Spleen (tissue), 11 donors: ENCODE results near the gene SLC37A2. TPM values are rescaled to one million over a fixed set of nuclear protein-coding genes. Genes with fewer than 3 reads are reported as not detected.

Experiments used
- DNase-seq: peaks from one replicate; pipeline ENCODE4 v3.0.0-alpha.2; 2020
- H3K27ac ChIP-seq, 8 donors: fragments of 200-600 bp; sonication (generic) in 7 of 8; 1 replicate in 4 of 8; 2 replicates in 4 of 8; pipeline versions ENCODE4 v1.5.0 to v1.8.0; 2016 to 2021; ENCODE audit warnings: inconsistent platforms in 4 of 8, mild to moderate bottlenecking in 4 of 8, moderate library complexity in 1 of 8
- H3K27me3 ChIP-seq, 7 donors: fragments of 200-600 bp; sonication (generic) in 6 of 7; replicated peaks in 1 of 7; 1 replicate in 4 of 7; 2 replicates in 3 of 7; pipeline versions ENCODE4 v1.5.0 to v1.8.0; 2016 to 2021; ENCODE audit warnings: inconsistent platforms in 3 of 7, mild to moderate bottlenecking in 1 of 7
- H3K36me3 ChIP-seq, 6 donors: fragments of 200-600 bp; sonication (generic) in 5 of 6; 1 replicate in 4 of 6; 2 replicates in 2 of 6; pipeline versions ENCODE4 v1.5.0 to v1.8.0; 2016 to 2021; ENCODE audit warnings: inconsistent platforms in 2 of 6
- H3K4me1 ChIP-seq, 6 donors: fragments of 200-600 bp; sonication (generic) in 5 of 6; 1 replicate in 3 of 6; 2 replicates in 3 of 6; pipeline versions ENCODE4 v1.5.0 to v1.8.0; 2016 to 2021; ENCODE audit warnings: inconsistent platforms in 3 of 6
- H3K4me3 ChIP-seq, 8 donors: fragments of 200-600 bp; sonication (generic) in 7 of 8; 1 replicate in 4 of 8; 2 replicates in 4 of 8; pipeline versions ENCODE4 v1.5.0 to v1.8.0; 2016 to 2021; ENCODE audit warnings: inconsistent platforms in 4 of 8, mild to moderate bottlenecking in 4 of 8, moderate library complexity in 2 of 8
- H3K9me3 ChIP-seq, 8 donors: fragments of 200-600 bp; sonication (generic) in 7 of 8; 1 replicate in 4 of 8; 2 replicates in 4 of 8; pipeline versions ENCODE4 v1.5.0 to v1.8.0; 2016 to 2021; ENCODE audit warnings: inconsistent platforms in 4 of 8
- CTCF ChIP-seq, 11 experiments: fragments of 200-600 bp in 7 of 11; fragments of 450-650 bp in 4 of 11; sonication (generic) in 4 of 11; IDR thresholded peaks in 8 of 11; conservative IDR thresholded peaks in 3 of 11; 1 replicate in 7 of 11; 2 replicates in 4 of 11; pipeline versions ENCODE4 v1.4.0 to v1.8.0; 2016 to 2021; ENCODE audit warnings: antibody characterized with exemption in 11 of 11, inconsistent platforms in 4 of 11, mild to moderate bottlenecking in 1 of 11
- POLR2A ChIP-seq, 3 donors: fragments of 450-650 bp; IDR thresholded peaks; one replicate each; pipeline ENCODE4 v1.5.1; 2017; ENCODE audit warnings: antibody characterized with exemption in 3 of 3, mild to moderate bottlenecking in 1 of 3
- POLR2AphosphoS5 ChIP-seq, 3 donors: sonication (generic); formaldehyde crosslinking; IDR thresholded peaks; one replicate each; pipeline ENCODE4 v1.5.1; 2017; ENCODE audit warnings: antibody characterized with exemption in 3 of 3
- WGBS, 5 donors: extraction: QIAGEN DNeasy Blood & Tissue Kit in 3 of 5; methylation state at CpG; one replicate each; pipeline versions ENCODE4 v1.1.5 to v1.1.7; 2013 to 2018; 5-methylcytosine and 5-hydroxymethylcytosine counted together
- intact Hi-C: fragments of 100-400 bp; cut with DNase I; formaldehyde crosslinking; loops from one replicate; pipeline ENCODE4 v1.15.0; 2023; ENCODE audit warnings: low total_unique reads
- polyA plus RNA-seq, 3 donors: library from polyadenylated mRNA; stranded (reverse); fragments of 200-250 nt; gene quantifications; one replicate each; pipeline ENCODE4 v1.2.1, GENCODE V29; 2013
- total RNA-seq, 7 donors: library from RNA; depleted of rRNA in 3 of 7; stranded (reverse); fragments of >200 nt in 3 of 7; fragmentation: NEBNext Ultra II Directional in 4 of 7; extraction: Animal tissue kit (Norgen Biotek cat#: 25700) in 4 of 7; gene quantifications; one replicate each; pipeline versions ENCODE4 v1.1.0 to v1.2.1, GENCODE V29; 2016 to 2021
- donor health status: healthy with polysubstance abuse.
- donor health status: DM: no; HTN: no; CAD: no; lungs with moderate emphysema.
- donor health status: DM: no; HTN: no; CAD: no.
- donor health status: Bipolar disorder and iron deficiency.
- donor health status: healthy.
- donor health status: DM: no; HTN: no; CAD: no.
- donor health status: DM: yes; HTN: yes; CAD: no.

The SLC37A2 gene
- total and polyA plus RNA-seq, 10 donors, result 3.5 to 85.7 (median 48.2) TPM

- Histone ChIP-seq H3K27ac (no peak overlapping the region), H3K4me1 (no peaks in the 10 kb centered on the region), H3K4me3 (no peak overlapping the region), H3K36me3 (peaks cover 0 to 83% (median 33%) of the 10 kb centered on the region in 6 donors), H3K9me3 (no peaks in the 10 kb centered on the region), H3K27me3 (no peaks in the 10 kb centered on the region)
- no peak for TF ChIP-seq POLR2AphosphoS5 (IDR thresholded peaks at IDR 0.05)
- TF ChIP-seq CTCF (IDR thresholded peaks at IDR 0.05 in 8 of 11, conservative IDR thresholded peaks at IDR 0.05 in 3 of 11), result no peak
- no peak for TF ChIP-seq POLR2A (IDR thresholded peaks at IDR 0.05)
- WGBS, 5 donors, result 87 to 93% (median 89%) methylated on average over 2 of the region's 2 CpGs
- intact Hi-C loops, result no loop called here
- DNase-seq, result no peak
Observed at GRCh38 chr11:125100136-125100535, 37.0 kb downstream of the SLC37A2 start.

GRCh38 chr11:125101596-125101995 is 38.5 kb downstream of the SLC37A2 start:
- H3K27me3 ChIP-seq, result no peaks in the 10 kb centered on the region
- no peak overlapping the region for H3K4me3 ChIP-seq
- H3K36me3 ChIP-seq, result peaks cover 0 to 68% (median 30%) of the 10 kb centered on the region in 6 donors
- peaks cover 0 to 6% (median 0%) of the 10 kb centered on the region in 6 donors for H3K4me1 ChIP-seq
- H3K27ac ChIP-seq, result no peak overlapping the region
- no peak for DNase-seq
- intact Hi-C loops, result no loop called here
- no peaks in the 10 kb centered on the region for H3K9me3 ChIP-seq
- WGBS, 5 donors, result 81 to 89% (median 86%) methylated on average over 3 of the region's 3 CpGs
- no peak for TF ChIP-seq CTCF (IDR thresholded peaks at IDR 0.05 in 8 of 11, conservative IDR thresholded peaks at IDR 0.05 in 3 of 11)

GRCh38 chr11:125102025-125102424 is 38.9 kb downstream of the SLC37A2 start:
- no peak for DNase-seq
- H3K4me3 ChIP-seq, result no peak overlapping the region
- peaks cover 0 to 64% (median 28%) of the 10 kb centered on the region in 6 donors for H3K36me3 ChIP-seq
- WGBS, 5 donors, result 94 to 96% (median 95%) methylated on average over 19 of the region's 19 CpGs
- TF ChIP-seq POLR2A (IDR thresholded peaks at IDR 0.05) (no peak), POLR2AphosphoS5 (IDR thresholded peaks at IDR 0.05) (no peak), CTCF (IDR thresholded peaks at IDR 0.05 in 8 of 11, conservative IDR thresholded peaks at IDR 0.05 in 3 of 11) (no peak)
- H3K4me1 ChIP-seq, result peaks cover 0 to 6% (median 0%) of the 10 kb centered on the region in 6 donors
- H3K27ac ChIP-seq, result no peak overlapping the region
- intact Hi-C loops, result no loop called here
- H3K27me3 ChIP-seq, result no peaks in the 10 kb centered on the region
- no peaks in the 10 kb centered on the region for H3K9me3 ChIP-seq

- H3K4me1 ChIP-seq, result peaks cover 0 to 6% (median 0%) of the 10 kb centered on the region in 6 donors
- H3K4me3 ChIP-seq, result no peak overlapping the region
- 90 to 96% (median 94%) methylated on average over 7 of the region's 7 CpGs for WGBS, 5 donors
- no peaks in the 10 kb centered on the region for H3K9me3 ChIP-seq
- no peaks in the 10 kb centered on the region for H3K27me3 ChIP-seq
- TF ChIP-seq POLR2A (IDR thresholded peaks at IDR 0.05) (no peak), POLR2AphosphoS5 (IDR thresholded peaks at IDR 0.05) (no peak), CTCF (IDR thresholded peaks at IDR 0.05 in 8 of 11, conservative IDR thresholded peaks at IDR 0.05 in 3 of 11) (no peak)
- no peak for DNase-seq
- peaks cover 0 to 59% (median 23%) of the 10 kb centered on the region in 6 donors for H3K36me3 ChIP-seq
- intact Hi-C loops, result no loop called here
- no peak overlapping the region for H3K27ac ChIP-seq
Observed at GRCh38 chr11:125102510-125102909, 39.4 kb downstream of the SLC37A2 start.
